Liver (tissue), 3 donors: ENCODE measurements around the gene CHAC2.

ENCODE experiments used
- CTCF ChIP-seq: fragments of 150-350 bp; IDR thresholded peaks from 2 replicates; pipeline ENCODE4 v1.5.1; 2017; ENCODE audit warnings: improper control_type of control experiment, low read depth, low read length; ENCODE audit not compliant: missing input control
- EGR1 ChIP-seq, 2 donors: IDR thresholded peaks; 2 replicates each; pipeline ENCODE4 v1.6.1; 2016 to 2018; ENCODE audit warnings: antibody characterized with exemption in 2 of 2, low read depth in 2 of 2
- GABPA ChIP-seq, 2 donors: IDR thresholded peaks in 1 of 2; conservative IDR thresholded peaks in 1 of 2; 2 replicates each; pipeline ENCODE4 v1.6.1; 2016; ENCODE audit warnings: antibody characterized with exemption in 2 of 2, mild to moderate bottlenecking in 1 of 2, moderate library complexity in 1 of 2
- TF ChIP-seq, protein P1 (sequence below): IDR thresholded peaks from 2 replicates; pipeline ENCODE4 v1.6.1; 2016; ENCODE audit warnings: antibody characterized with exemption
- donor health status: healthy.
- donor health status: healthy.

- TF ChIP-seq CTCF, result no peak
- no peak for TF ChIP-seq GABPA (IDR thresholded peaks at IDR 0.05 in 1 of 2, conservative IDR thresholded peaks at IDR 0.05 in 1 of 2)
- TF ChIP-seq, protein P1, sequence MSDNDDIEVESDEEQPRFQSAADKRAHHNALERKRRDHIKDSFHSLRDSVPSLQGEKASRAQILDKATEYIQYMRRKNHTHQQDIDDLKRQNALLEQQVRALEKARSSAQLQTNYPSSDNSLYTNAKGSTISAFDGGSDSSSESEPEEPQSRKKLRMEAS, result no peak
- no peak for TF ChIP-seq EGR1 (IDR thresholded peaks at IDR 0.05; ENCODE audit: low read depth in 2 of 2)
These were observed 20.1 kb downstream of the CHAC2 start for GRCh38 chr2:53787614-53788289.
